K562 (cell line): Measurements from ENCODE around the gene ILK. TPM values are rescaled to one million over a fixed set of nuclear protein-coding genes. Genes with fewer than 3 reads are reported as not detected.

Source experiments
- ATAC-seq: fragments of 200-7000 bp; cut with Tn5 transposase; 3 replicates; pipeline ENCODE4 v1.9.1; 2020; ENCODE audit warnings: moderate library complexity
- BruUV-seq: library from RNA; stranded (reverse); fragments of 400-500 nt; replicated peaks from 2 replicates; lab custom pipeline; 2021; lab: Mats Ljungman, UMichigan
- CTCF ChIA-PET: fragments of 300-600 bp; formaldehyde crosslinking; extraction: SDS; loops from one replicate; lab custom pipeline; 2021; ENCODE audit warnings: low intra/inter-chr PET ratio; lab: Yijun Ruan, JAX
- POLR2A ChIA-PET: fragments of 300-600, 350-650 bp; sonication (Branson Sonifier 250); formaldehyde crosslinking; extraction: SDS; loops from one replicate; lab custom pipeline; 2021; ENCODE audit warnings: antibody characterized with exemption, inconsistent platforms; lab: Yijun Ruan, JAX
- DNase-seq, 4 experiments: peaks; one replicate each; pipeline versions ENCODE4 v3.0.0 to v3.0.0-alpha.2; 2011 to 2018; ENCODE audit warnings: low spot score in 3 of 4, mixed read lengths in 3 of 4; ENCODE audit errors: extremely low read depth in 1 of 4
- FAIRE-seq: peaks from 2 replicates; lab custom pipeline; 2011; peaks lifted over from hg19 to GRCh38; lab: Jason Lieb, UNC
- H2AFZ ChIP-seq: 2 replicates; pipeline ENCODE4 v1.6.0; 2011; ENCODE audit warnings: low read depth, low read length, control low read depth, inconsistent platforms
- H3K27ac ChIP-seq: fragments of 200-600 bp; 3 replicates; pipeline ENCODE4 v1.8.0; 2011; ENCODE audit warnings: low read depth, mild to moderate bottlenecking, control low read depth, inconsistent platforms, low read length, moderate library complexity, mixed read lengths; ENCODE audit errors: extremely low read depth
- H3K27me3 ChIP-seq, 2 experiments: fragments of 300-600 bp in 1 of 2; 2 replicates in 1 of 2; 3 replicates in 1 of 2; pipeline versions ENCODE4 v1.6.0 to v1.8.0; 2011; ENCODE audit warnings: inconsistent platforms in 2 of 2, low read length in 2 of 2, mild to moderate bottlenecking in 1 of 2, mixed read lengths in 1 of 2, moderate library complexity in 1 of 2; ENCODE audit not compliant: control insufficient read depth in 2 of 2, insufficient read depth in 2 of 2
- H3K36me3 ChIP-seq: fragments of 300-600 bp; 3 replicates; pipeline ENCODE4 v1.8.0; 2011; ENCODE audit warnings: mild to moderate bottlenecking, low read length, inconsistent platforms; ENCODE audit not compliant: control insufficient read depth, insufficient read depth
- H3K4me1 ChIP-seq, 2 experiments: fragments of 200-600 bp in 1 of 2; replicated peaks in 1 of 2; 2 replicates in 1 of 2; 3 replicates in 1 of 2; pipeline versions ENCODE4 v1.5.1 to v1.8.0; 2011; ENCODE audit warnings: inconsistent platforms in 2 of 2, low read length in 2 of 2, mild to moderate bottlenecking in 1 of 2, mixed read lengths in 1 of 2, moderate library complexity in 1 of 2; ENCODE audit not compliant: control insufficient read depth in 2 of 2, insufficient read depth in 2 of 2
- H3K4me2 ChIP-seq: 2 replicates; pipeline ENCODE4 v1.6.1; 2011; ENCODE audit warnings: low read length, control low read depth, inconsistent platforms, mixed read lengths; ENCODE audit not compliant: insufficient read depth
- H3K4me3 ChIP-seq: fragments of 200-600 bp; sonication (generic), shearing (Covaris generic); 2 replicates; pipeline ENCODE4 v1.5.1; 2016; ENCODE audit warnings: control low read depth, inconsistent platforms
- H3K79me2 ChIP-seq: fragments of 200-600 bp; 3 replicates; pipeline ENCODE4 v1.8.0; 2011; ENCODE audit warnings: low read length, inconsistent platforms; ENCODE audit not compliant: control insufficient read depth, insufficient read depth
- H3K9ac ChIP-seq, 2 experiments: 2 replicates each; pipeline versions ENCODE4 v1.6.0 to v1.6.1; 2011; ENCODE audit warnings: low read depth in 2 of 2, low read length in 2 of 2, control low read depth in 1 of 2, inconsistent platforms in 1 of 2, mild to moderate bottlenecking in 1 of 2, mixed read lengths in 1 of 2; ENCODE audit not compliant: insufficient read depth in 1 of 2
- H3K9me1 ChIP-seq: one replicate; pipeline ENCODE4 v1.6.0; 2011; ENCODE audit warnings: inconsistent platforms, mild to moderate bottlenecking, low read length, moderate library complexity; ENCODE audit not compliant: control insufficient read depth, insufficient read depth
- H3K9me3 ChIP-seq: replicated peaks from 2 replicates; pipeline ENCODE4 v1.5.1; 2011; ENCODE audit warnings: low read depth, low read length, inconsistent platforms; ENCODE audit not compliant: control insufficient read depth, insufficient read depth
- H4K20me1 ChIP-seq: replicated peaks from 2 replicates; pipeline ENCODE4 v1.6.1; 2011; ENCODE audit warnings: low read length, inconsistent platforms, mixed read lengths; ENCODE audit not compliant: control insufficient read depth, insufficient read depth
- ZBTB33 ChIP-seq: sonication (generic); formaldehyde crosslinking; IDR thresholded peaks from 2 replicates; pipeline ENCODE4 v1.8.1; 2023; ENCODE audit warnings: mild to moderate bottlenecking, missing genetic modification reagents
- ZHX1 ChIP-seq: fragments of 150-350 bp; conservative IDR thresholded peaks from 2 replicates; pipeline ENCODE4 v1.6.1; 2014; ENCODE audit warnings: low read length
- ZNF644 ChIP-seq: fragments of 200-800 bp; sonication (Bioruptor generic); IDR thresholded peaks from 2 replicates; pipeline ENCODE4 v1.6.1; 2016; ENCODE audit warnings: low read depth, missing genetic modification characterization, missing compliant biosample characterization
- WGBS: fragments of 100-300 bp; shearing (Covaris generic); methylation state at CpG from one replicate; pipeline ENCODE4 v1.1.6; 2016; ENCODE audit warnings: low coverage, mixed read lengths; ENCODE audit not compliant: insufficient coverage; ENCODE audit errors: missing lambda C conversion rate; 5-methylcytosine and 5-hydroxymethylcytosine counted together
- in situ Hi-C: fragments of 300-500 bp; cut with MboI; formaldehyde crosslinking; loops from 4 replicates; pipeline ENCODE4 v1.15.0; 2018; ENCODE audit warnings: inconsistent platforms, mixed read lengths
- intact Hi-C: fragments of 100-400 bp; cut with micrococcal nuclease; formaldehyde crosslinking; loops from 2 replicates; pipeline ENCODE4 v1.14.2; 2022
- polyA plus RNA-seq, 8 experiments: library from polyadenylated mRNA; depleted of rRNA in 4 of 8; stranded (reverse) in 5 of 8; unstranded in 3 of 8; fragments of >200 nt; fragmentation: Nextera tagmentation in 2 of 8; fragmentation: Illumina TruSeq in 1 of 8; extraction: Ambion mirVana in 2 of 8; extraction: Trizol in 1 of 8; gene quantifications; 2 replicates each; pipeline versions ENCODE4 v1.2.1 to v1.2.3, GENCODE V29; 2011 to 2014; ENCODE audit warnings: inconsistent platforms in 1 of 8, missing spikeins in 1 of 8
- total RNA-seq, 7 experiments: library from RNA; depleted of rRNA in 6 of 7; stranded (reverse); fragments of >200 nt in 6 of 7; fragmentation: Illumina TruSeq in 2 of 7; extraction: Trizol in 2 of 7; gene quantifications; 2 replicates each; pipeline versions ENCODE4 v1.2.1 to v1.2.3, GENCODE V29; 2011 to 2021; ENCODE audit warnings: low replicate concordance in 1 of 7

Gene ILK
- total and polyA plus RNA-seq, 9 of the 15 experiments (the other 6 are each of a cell fraction or from before 2014, with no cell fraction given): 43.3 to 95.9 (median 58.9) TPM

- BruUV-seq: no TSS peak
- FAIRE-seq: no peak
- in situ Hi-C loops: no loop called here
- Histone ChIP-seq H3K36me3 (no peaks in the 10 kb centered on the region), H4K20me1 (no peaks in the 10 kb centered on the region), H3K4me3 (no peak overlapping the region)
- DNase-seq: no peak
- TF ChIP-seq ZNF644 (tag) (no peak), ZBTB33 (peak; percentile 53; the same call in 1 of the 2 replicates), ZHX1 (no peak)
- TF ChIP-seq, all 486 proteins: peak for 1
- Histone ChIP-seq H3K9me3 (no peaks in the 10 kb centered on the region), H2AFZ (no peak overlapping the region), H3K9ac (peak overlapping the region in 1 of 2 experiments; percentile 54; a peak in 1 of 4 replicates), H3K9me1 (no peaks in the 10 kb centered on the region), H3K4me2 (no peak overlapping the region), H3K27me3 (no peaks in the 10 kb centered on the region), H3K27ac (no peak overlapping the region), H3K4me1 (peaks cover 9 to 15% of the 10 kb centered on the region in 2 experiments; a peak in 4 of 5 replicates), H3K79me2 (no peaks in the 10 kb centered on the region)
- CTCF ChIA-PET: no interaction called here
- intact Hi-C loops: no loop called here
- no peak for ATAC-seq
- WGBS: 79% methylated on average over 11 of the region's 84 CpGs
- POLR2A ChIA-PET: no interaction called here
Observed at GRCh38 chr11:6655020-6655789, 51.6 kb downstream of the ILK start.
